GM12878 (cell line): ENCODE measurements around the gene COX6B2. TPM values are rescaled to one million over a fixed set of nuclear protein-coding genes. Genes with fewer than 3 reads are reported as not detected.

Experiments used
- ATAC-seq: fragments of 200-7000 bp; cut with Tn5 transposase; 3 replicates; pipeline ENCODE4 v1.9.1; 2020; ENCODE audit warnings: mild to moderate bottlenecking, moderate library complexity
- BruUV-seq: library from RNA; stranded (reverse); fragments of 400-500 nt; replicated peaks from 2 replicates; lab custom pipeline; 2021; lab: Mats Ljungman, UMichigan
- CTCF ChIA-PET: fragments of 300-600 bp; sonication (Branson Sonifier 250); formaldehyde crosslinking; extraction: SDS; loops from one replicate; lab custom pipeline; 2021; ENCODE audit warnings: inconsistent platforms; lab: Yijun Ruan, JAX
- POLR2A ChIA-PET: fragments of 350-600 bp; formaldehyde crosslinking; extraction: SDS; loops from one replicate; lab custom pipeline; 2021; ENCODE audit warnings: inconsistent platforms; lab: Charles Lee
- RAD21 ChIA-PET: fragments of 300-600 bp; sonication (Branson Sonifier 250); formaldehyde crosslinking; loops from one replicate; lab custom pipeline; 2023; ENCODE audit warnings: antibody characterized with exemption; ENCODE audit not compliant: unreplicated experiment; lab: Charles Lee
- SMC1A ChIA-PET: fragments of 300-600 bp; sonication (Branson Sonifier 250); formaldehyde crosslinking; loops from one replicate; lab custom pipeline; 2023; ENCODE audit not compliant: unreplicated experiment, uncharacterized antibody; lab: Charles Lee
- DNase-seq: peaks from one replicate; pipeline ENCODE4 v3.0.0-alpha.2; 2011; ENCODE audit warnings: low read depth, low spot score
- FAIRE-seq: peaks from 3 replicates; lab custom pipeline; 2011; peaks lifted over from hg19 to GRCh38; lab: Jason Lieb, UNC
- H2AFZ ChIP-seq: 2 replicates; pipeline ENCODE4 v1.6.0; 2011; ENCODE audit warnings: low read depth, low read length, control low read depth; ENCODE audit not compliant: control insufficient read depth
- H3K27ac ChIP-seq: 2 replicates; pipeline ENCODE4 v1.5.1; 2011; ENCODE audit warnings: control low read depth; ENCODE audit not compliant: control insufficient read depth, insufficient read depth
- H3K27me3 ChIP-seq, 2 experiments: replicated peaks in 1 of 2; 2 replicates each; pipeline versions ENCODE4 v1.6.0 to v1.6.1; 2011; ENCODE audit warnings: low read length in 1 of 2; ENCODE audit not compliant: control insufficient read depth in 2 of 2, insufficient read depth in 2 of 2
- H3K36me3 ChIP-seq, 2 experiments: 2 replicates each; pipeline ENCODE4 v1.5.1; 2011; ENCODE audit warnings: low read length in 1 of 2; ENCODE audit not compliant: control insufficient read depth in 2 of 2, insufficient read depth in 2 of 2
- H3K4me1 ChIP-seq: 2 replicates; pipeline ENCODE4 v1.6.1; 2011; ENCODE audit warnings: mild to moderate bottlenecking, low read length, moderate library complexity, mixed read lengths; ENCODE audit not compliant: control insufficient read depth, insufficient read depth
- H3K4me2 ChIP-seq: 2 replicates; pipeline ENCODE4 v1.6.0; 2011; ENCODE audit warnings: control low read depth; ENCODE audit not compliant: control insufficient read depth, insufficient read depth
- H3K4me3 ChIP-seq: fragments of 200-600 bp; sonication (generic); 2 replicates; pipeline ENCODE4 v1.5.1; 2016
- H3K79me2 ChIP-seq: 2 replicates; pipeline ENCODE4 v1.6.0; 2011; ENCODE audit warnings: low read length; ENCODE audit not compliant: control insufficient read depth, insufficient read depth
- H3K9ac ChIP-seq: 2 replicates; pipeline ENCODE4 v1.8.0; 2011; ENCODE audit warnings: low read length, control low read depth, mixed read lengths; ENCODE audit not compliant: control insufficient read depth, insufficient read depth
- H3K9me3 ChIP-seq: replicated peaks from 3 replicates; pipeline ENCODE4 v1.5.1; 2011; ENCODE audit warnings: mild to moderate bottlenecking, low read length; ENCODE audit not compliant: control insufficient read depth, insufficient read depth
- H4K20me1 ChIP-seq: 2 replicates; pipeline ENCODE4 v1.6.0; 2011; ENCODE audit not compliant: control insufficient read depth, insufficient read depth
- CBX3 ChIP-seq: fragments of 200-600 bp; sonication (generic); IDR thresholded peaks from 2 replicates; pipeline ENCODE4 v1.6.1; 2016; ENCODE audit warnings: low read depth, borderline replicate concordance
- EZH2 ChIP-seq: IDR thresholded peaks from 2 replicates; pipeline ENCODE4 v1.6.1; 2012; ENCODE audit warnings: low read depth, mild to moderate bottlenecking, control low read depth, inconsistent platforms, low read length, borderline replicate concordance; ENCODE audit not compliant: control insufficient read depth
- FOXM1 ChIP-seq: IDR thresholded peaks from 2 replicates; pipeline ENCODE4 v1.6.1; 2012; ENCODE audit warnings: low read depth, mild to moderate bottlenecking, inconsistent platforms, low read length, moderate library complexity
- KLF5 ChIP-seq: fragments of 450-650 bp; IDR thresholded peaks from 2 replicates; pipeline ENCODE4 v1.6.1; 2014; ENCODE audit warnings: mild to moderate bottlenecking; ENCODE audit not compliant: partially characterized antibody
- NFYB ChIP-seq: IDR thresholded peaks from 2 replicates; pipeline ENCODE4 v1.6.1; 2011; ENCODE audit warnings: low read depth, mild to moderate bottlenecking, low read length, improper control_type of control experiment, moderate library complexity; ENCODE audit not compliant: insufficient read depth
- RB1 ChIP-seq: fragments of 450-650 bp; formaldehyde crosslinking; IDR thresholded peaks from 2 replicates; pipeline ENCODE4 v1.6.1; 2017; ENCODE audit warnings: mild to moderate bottlenecking, borderline replicate concordance
- STAT3 ChIP-seq: IDR thresholded peaks from 2 replicates; pipeline ENCODE4 v1.6.1; 2011; ENCODE audit warnings: low read depth, low read length, improper control_type of control experiment
- TCF3 ChIP-seq: IDR thresholded peaks from 2 replicates; pipeline ENCODE4 v1.6.1; 2012; ENCODE audit warnings: low read depth, mild to moderate bottlenecking, low read length, borderline replicate concordance; ENCODE audit not compliant: insufficient read depth
- YBX1 ChIP-seq: fragments of 450-650 bp; IDR thresholded peaks from 2 replicates; pipeline ENCODE4 v1.6.1; 2016; ENCODE audit warnings: antibody characterized with exemption
- WGBS: methylation state at CpG from one replicate; pipeline ENCODE4 v1.1.6; 2016; ENCODE audit warnings: low lambda C conversion rate; ENCODE audit not compliant: insufficient replicate concordance, insufficient coverage; ENCODE audit errors: missing lambda C conversion rate; 5-methylcytosine and 5-hydroxymethylcytosine counted together
- in situ Hi-C: fragments of 300-500 bp; cut with MboI; formaldehyde crosslinking; loops from 9 replicates; pipeline ENCODE4 v1.14.3; 2018; ENCODE audit warnings: mixed read lengths
- intact Hi-C: fragments of 100-400 bp; cut with micrococcal nuclease; formaldehyde crosslinking; loops from one replicate; pipeline ENCODE4 v1.14.2; 2022; ENCODE audit not compliant: unreplicated experiment
- polyA plus RNA-seq, 11 experiments: library from polyadenylated mRNA; depleted of rRNA in 4 of 11; unstranded in 6 of 11; stranded (reverse) in 5 of 11; fragments of >200 nt; fragmentation: Nextera tagmentation in 4 of 11; fragmentation: Illumina TruSeq in 1 of 11; extraction: Ambion mirVana in 4 of 11; extraction: Trizol in 1 of 11; gene quantifications; 1 replicate in 1 of 11; 2 replicates in 10 of 11; pipeline versions ENCODE4 v1.2.1 to v1.2.3, GENCODE V29; 2011 to 2016; ENCODE audit warnings: inconsistent platforms in 2 of 11, missing spikeins in 2 of 11, low read depth in 1 of 11
- total RNA-seq, 4 experiments: library from RNA; depleted of rRNA in 3 of 4; stranded (reverse); fragments of >200 nt in 3 of 4; fragmentation: Illumina TruSeq in 1 of 4; extraction: Trizol in 1 of 4; gene quantifications; 2 replicates each; pipeline versions ENCODE4 v1.2.1 to v1.2.3, GENCODE V29; 2013 to 2021
- TF ChIP-seq, protein P1 (sequence below): fragments of 450-650 bp; IDR thresholded peaks from 2 replicates; pipeline ENCODE4 v1.6.1; 2017; ENCODE audit warnings: mild to moderate bottlenecking, moderate library complexity
- TF ChIP-seq, protein P2 (sequence below): fragments of 450-650 bp; IDR thresholded peaks from 2 replicates; pipeline ENCODE4 v1.6.1; 2017; ENCODE audit warnings: antibody characterized with exemption, mild to moderate bottlenecking, moderate library complexity
- TF ChIP-seq, protein P3 (sequence below): fragments of 450-650 bp; IDR thresholded peaks from 2 replicates; pipeline ENCODE4 v1.6.1; 2016; ENCODE audit warnings: mild to moderate bottlenecking

Gene COX6B2
- total and polyA plus RNA-seq, 10 of the 15 experiments (the other 5 are each of a cell fraction or from before 2014, with no cell fraction given) = 0.05 to 0.08 (median 0.07) TPM; not detected in 6

DNA sequence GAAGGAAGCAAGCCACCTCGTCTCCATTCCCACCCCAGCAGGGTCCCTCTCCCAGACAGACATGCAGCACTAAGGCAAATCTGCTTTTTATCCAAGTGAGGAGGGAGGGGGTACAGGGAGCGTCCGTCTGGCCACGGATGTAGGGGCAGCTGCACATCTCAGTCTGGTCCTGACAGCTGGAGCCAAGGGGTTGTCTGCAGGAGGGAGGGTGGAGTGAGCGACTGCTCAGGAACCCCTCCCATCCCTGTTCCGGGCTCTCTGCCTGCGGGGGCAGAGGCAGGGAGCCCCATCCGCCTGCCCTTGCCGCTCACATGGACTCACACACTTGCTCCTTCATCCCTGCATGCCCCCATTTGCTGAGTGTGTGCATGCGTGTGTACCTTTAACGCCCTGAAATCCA lies 24.7 kb upstream of the COX6B2 start:
- no peak overlapping the region for H2AFZ ChIP-seq
- peaks cover 7% of the 10 kb centered on the region for H3K79me2 ChIP-seq
- no peak for ATAC-seq
- H4K20me1 ChIP-seq = no peaks in the 10 kb centered on the region
- TF ChIP-seq, protein P1, sequence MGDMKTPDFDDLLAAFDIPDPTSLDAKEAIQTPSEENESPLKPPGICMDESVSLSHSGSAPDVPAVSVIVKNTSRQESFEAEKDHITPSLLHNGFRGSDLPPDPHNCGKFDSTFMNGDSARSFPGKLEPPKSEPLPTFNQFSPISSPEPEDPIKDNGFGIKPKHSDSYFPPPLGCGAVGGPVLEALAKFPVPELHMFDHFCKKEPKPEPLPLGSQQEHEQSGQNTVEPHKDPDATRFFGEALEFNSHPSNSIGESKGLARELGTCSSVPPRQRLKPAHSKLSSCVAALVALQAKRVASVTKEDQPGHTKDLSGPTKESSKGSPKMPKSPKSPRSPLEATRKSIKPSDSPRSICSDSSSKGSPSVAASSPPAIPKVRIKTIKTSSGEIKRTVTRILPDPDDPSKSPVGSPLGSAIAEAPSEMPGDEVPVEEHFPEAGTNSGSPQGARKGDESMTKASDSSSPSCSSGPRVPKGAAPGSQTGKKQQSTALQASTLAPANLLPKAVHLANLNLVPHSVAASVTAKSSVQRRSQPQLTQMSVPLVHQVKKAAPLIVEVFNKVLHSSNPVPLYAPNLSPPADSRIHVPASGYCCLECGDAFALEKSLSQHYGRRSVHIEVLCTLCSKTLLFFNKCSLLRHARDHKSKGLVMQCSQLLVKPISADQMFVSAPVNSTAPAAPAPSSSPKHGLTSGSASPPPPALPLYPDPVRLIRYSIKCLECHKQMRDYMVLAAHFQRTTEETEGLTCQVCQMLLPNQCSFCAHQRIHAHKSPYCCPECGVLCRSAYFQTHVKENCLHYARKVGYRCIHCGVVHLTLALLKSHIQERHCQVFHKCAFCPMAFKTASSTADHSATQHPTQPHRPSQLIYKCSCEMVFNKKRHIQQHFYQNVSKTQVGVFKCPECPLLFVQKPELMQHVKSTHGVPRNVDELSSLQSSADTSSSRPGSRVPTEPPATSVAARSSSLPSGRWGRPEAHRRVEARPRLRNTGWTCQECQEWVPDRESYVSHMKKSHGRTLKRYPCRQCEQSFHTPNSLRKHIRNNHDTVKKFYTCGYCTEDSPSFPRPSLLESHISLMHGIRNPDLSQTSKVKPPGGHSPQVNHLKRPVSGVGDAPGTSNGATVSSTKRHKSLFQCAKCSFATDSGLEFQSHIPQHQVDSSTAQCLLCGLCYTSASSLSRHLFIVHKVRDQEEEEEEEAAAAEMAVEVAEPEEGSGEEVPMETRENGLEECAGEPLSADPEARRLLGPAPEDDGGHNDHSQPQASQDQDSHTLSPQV = no peak
- TF ChIP-seq STAT3 (no peak), EZH2 (no peak), NFYB (no peak), YBX1 (no peak), RB1 (no peak), KLF5 (no peak), FOXM1 (no peak), TCF3 (no peak), CBX3 (no peak)
- TF ChIP-seq, protein P2, sequence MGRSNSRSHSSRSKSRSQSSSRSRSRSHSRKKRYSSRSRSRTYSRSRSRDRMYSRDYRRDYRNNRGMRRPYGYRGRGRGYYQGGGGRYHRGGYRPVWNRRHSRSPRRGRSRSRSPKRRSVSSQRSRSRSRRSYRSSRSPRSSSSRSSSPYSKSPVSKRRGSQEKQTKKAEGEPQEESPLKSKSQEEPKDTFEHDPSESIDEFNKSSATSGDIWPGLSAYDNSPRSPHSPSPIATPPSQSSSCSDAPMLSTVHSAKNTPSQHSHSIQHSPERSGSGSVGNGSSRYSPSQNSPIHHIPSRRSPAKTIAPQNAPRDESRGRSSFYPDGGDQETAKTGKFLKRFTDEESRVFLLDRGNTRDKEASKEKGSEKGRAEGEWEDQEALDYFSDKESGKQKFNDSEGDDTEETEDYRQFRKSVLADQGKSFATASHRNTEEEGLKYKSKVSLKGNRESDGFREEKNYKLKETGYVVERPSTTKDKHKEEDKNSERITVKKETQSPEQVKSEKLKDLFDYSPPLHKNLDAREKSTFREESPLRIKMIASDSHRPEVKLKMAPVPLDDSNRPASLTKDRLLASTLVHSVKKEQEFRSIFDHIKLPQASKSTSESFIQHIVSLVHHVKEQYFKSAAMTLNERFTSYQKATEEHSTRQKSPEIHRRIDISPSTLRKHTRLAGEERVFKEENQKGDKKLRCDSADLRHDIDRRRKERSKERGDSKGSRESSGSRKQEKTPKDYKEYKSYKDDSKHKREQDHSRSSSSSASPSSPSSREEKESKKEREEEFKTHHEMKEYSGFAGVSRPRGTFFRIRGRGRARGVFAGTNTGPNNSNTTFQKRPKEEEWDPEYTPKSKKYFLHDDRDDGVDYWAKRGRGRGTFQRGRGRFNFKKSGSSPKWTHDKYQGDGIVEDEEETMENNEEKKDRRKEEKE = no peak
- TF ChIP-seq, protein P3, sequence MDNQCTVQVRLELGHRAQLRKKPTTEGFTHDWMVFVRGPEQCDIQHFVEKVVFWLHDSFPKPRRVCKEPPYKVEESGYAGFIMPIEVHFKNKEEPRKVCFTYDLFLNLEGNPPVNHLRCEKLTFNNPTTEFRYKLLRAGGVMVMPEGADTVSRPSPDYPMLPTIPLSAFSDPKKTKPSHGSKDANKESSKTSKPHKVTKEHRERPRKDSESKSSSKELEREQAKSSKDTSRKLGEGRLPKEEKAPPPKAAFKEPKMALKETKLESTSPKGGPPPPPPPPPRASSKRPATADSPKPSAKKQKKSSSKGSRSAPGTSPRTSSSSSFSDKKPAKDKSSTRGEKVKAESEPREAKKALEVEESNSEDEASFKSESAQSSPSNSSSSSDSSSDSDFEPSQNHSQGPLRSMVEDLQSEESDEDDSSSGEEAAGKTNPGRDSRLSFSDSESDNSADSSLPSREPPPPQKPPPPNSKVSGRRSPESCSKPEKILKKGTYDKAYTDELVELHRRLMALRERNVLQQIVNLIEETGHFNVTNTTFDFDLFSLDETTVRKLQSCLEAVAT = no peak
- H3K4me1 ChIP-seq = peaks cover 8% of the 10 kb centered on the region
- DNase-seq = no peak
- intact Hi-C loops (no loop called here), in situ Hi-C loops (no loop called here)
- 60% methylated on average over 11 of the region's 11 CpGs for WGBS
- no peak overlapping the region for H3K27ac ChIP-seq
- no peaks in the 10 kb centered on the region for H3K36me3 ChIP-seq
- ChIA-PET SMC1A (no interaction called here), RAD21 (no interaction called here), CTCF (interaction anchor here (1.6 kb wide), 1 partner anchor 78 kb away, joined by 4 read pairs; no protein-coding TSS in a partner anchor), POLR2A (no interaction called here)
- H3K9ac ChIP-seq = no peak overlapping the region
- H3K4me3 ChIP-seq = no peak overlapping the region
- BruUV-seq = no TSS peak
- FAIRE-seq = no peak
- no peaks in the 10 kb centered on the region for H3K9me3 ChIP-seq
- no peak overlapping the region for H3K4me2 ChIP-seq
- H3K27me3 ChIP-seq = no peaks in the 10 kb centered on the region
